Astrocyte (in vitro differentiated cells and primary cell): ENCODE results near the gene GPRIN1. TPM values are rescaled to one million over a fixed set of nuclear protein-coding genes. Genes with fewer than 3 reads are reported as not detected.
A peak's percentile ranks its signal among the peaks of the same experiment; 100 is the strongest.

ENCODE experiments used
- DNase-seq: peaks from one replicate; pipeline ENCODE4 v3.0.0-alpha.2; 2010; ENCODE audit warnings: low read depth
- FAIRE-seq: peaks from 2 replicates; lab custom pipeline; 2011; peaks lifted over from hg19 to GRCh38; lab: Jason Lieb, UNC
- H2AFZ ChIP-seq: 2 replicates; pipeline ENCODE4 v1.6.0; 2012; ENCODE audit warnings: low read depth, low read length, inconsistent platforms
- H3K27ac ChIP-seq: 2 replicates; pipeline ENCODE4 v1.5.1; 2011; ENCODE audit warnings: low read depth, low read length, inconsistent platforms
- H3K27me3 ChIP-seq: 2 replicates; pipeline ENCODE4 v1.6.0; 2011; ENCODE audit warnings: low read length, inconsistent platforms; ENCODE audit not compliant: insufficient read depth
- H3K36me3 ChIP-seq: 2 replicates; pipeline ENCODE4 v1.5.1; 2011; ENCODE audit warnings: low read length, inconsistent platforms; ENCODE audit not compliant: insufficient read depth
- H3K4me1 ChIP-seq: 2 replicates; pipeline ENCODE4 v1.5.1; 2011; ENCODE audit warnings: low read length, inconsistent platforms; ENCODE audit not compliant: insufficient read depth
- H3K4me2 ChIP-seq: 2 replicates; pipeline ENCODE4 v1.6.0; 2012; ENCODE audit warnings: low read length, inconsistent platforms
- H3K4me3 ChIP-seq: 2 replicates; pipeline ENCODE4 v1.5.1; 2011; ENCODE audit warnings: low read depth, mild to moderate bottlenecking, low read length, inconsistent platforms; ENCODE audit not compliant: insufficient read depth
- H3K79me2 ChIP-seq: 2 replicates; pipeline ENCODE4 v1.6.0; 2012; ENCODE audit warnings: mild to moderate bottlenecking, low read length, inconsistent platforms; ENCODE audit not compliant: insufficient read depth
- H3K9ac ChIP-seq: 2 replicates; pipeline ENCODE4 v1.6.0; 2012; ENCODE audit warnings: mild to moderate bottlenecking, low read length, inconsistent platforms
- H3K9me3 ChIP-seq: 2 replicates; pipeline ENCODE4 v1.5.1; 2012; ENCODE audit warnings: low read depth, mild to moderate bottlenecking, low read length, inconsistent platforms; ENCODE audit not compliant: insufficient read depth
- H4K20me1 ChIP-seq: 2 replicates; pipeline ENCODE4 v1.6.0; 2012; ENCODE audit warnings: low read length, inconsistent platforms; ENCODE audit not compliant: insufficient read depth
- H3K27ac Mint-ChIP-seq: one replicate; pipeline ENCODE4 v1.8.0; 2021; ENCODE audit warnings: mild to moderate bottlenecking, mixed read lengths; ENCODE audit not compliant: unreplicated experiment
- H3K27me3 Mint-ChIP-seq: one replicate; pipeline ENCODE4 v1.8.0; 2021; ENCODE audit warnings: low read depth, mixed read lengths; ENCODE audit not compliant: unreplicated experiment
- H3K36me3 Mint-ChIP-seq: one replicate; pipeline ENCODE4 v1.8.0; 2021; ENCODE audit warnings: low read depth, mixed read lengths; ENCODE audit not compliant: unreplicated experiment
- H3K4me1 Mint-ChIP-seq: one replicate; pipeline ENCODE4 v1.8.0; 2021; ENCODE audit warnings: low read depth, mixed read lengths; ENCODE audit not compliant: unreplicated experiment
- H3K4me3 Mint-ChIP-seq: one replicate; pipeline ENCODE4 v1.8.0; 2021; ENCODE audit warnings: mild to moderate bottlenecking, moderate library complexity, mixed read lengths; ENCODE audit not compliant: unreplicated experiment
- H3K9me3 Mint-ChIP-seq: one replicate; pipeline ENCODE4 v1.8.0; 2021; ENCODE audit warnings: mild to moderate bottlenecking, mixed read lengths; ENCODE audit not compliant: unreplicated experiment
- EZH2 ChIP-seq: IDR thresholded peaks from 2 replicates; pipeline ENCODE4 v1.6.1; 2012; ENCODE audit warnings: mild to moderate bottlenecking, low read length, inconsistent platforms; ENCODE audit not compliant: insufficient read depth
- total RNA-seq: library from RNA; stranded (reverse); gene quantifications from 2 replicates; pipeline ENCODE4 v1.2.1, GENCODE V29; 2021
- TF ChIP-seq, protein P1 (sequence below): IDR thresholded peaks from 2 replicates; pipeline ENCODE4 v1.5.1; 2011; ENCODE audit warnings: low read depth, mild to moderate bottlenecking, inconsistent platforms, low read length, moderate library complexity; ENCODE audit not compliant: insufficient read depth

Gene GPRIN1
- total RNA-seq, 1 donor from 2014 or later: 6.8 TPM

DNA sequence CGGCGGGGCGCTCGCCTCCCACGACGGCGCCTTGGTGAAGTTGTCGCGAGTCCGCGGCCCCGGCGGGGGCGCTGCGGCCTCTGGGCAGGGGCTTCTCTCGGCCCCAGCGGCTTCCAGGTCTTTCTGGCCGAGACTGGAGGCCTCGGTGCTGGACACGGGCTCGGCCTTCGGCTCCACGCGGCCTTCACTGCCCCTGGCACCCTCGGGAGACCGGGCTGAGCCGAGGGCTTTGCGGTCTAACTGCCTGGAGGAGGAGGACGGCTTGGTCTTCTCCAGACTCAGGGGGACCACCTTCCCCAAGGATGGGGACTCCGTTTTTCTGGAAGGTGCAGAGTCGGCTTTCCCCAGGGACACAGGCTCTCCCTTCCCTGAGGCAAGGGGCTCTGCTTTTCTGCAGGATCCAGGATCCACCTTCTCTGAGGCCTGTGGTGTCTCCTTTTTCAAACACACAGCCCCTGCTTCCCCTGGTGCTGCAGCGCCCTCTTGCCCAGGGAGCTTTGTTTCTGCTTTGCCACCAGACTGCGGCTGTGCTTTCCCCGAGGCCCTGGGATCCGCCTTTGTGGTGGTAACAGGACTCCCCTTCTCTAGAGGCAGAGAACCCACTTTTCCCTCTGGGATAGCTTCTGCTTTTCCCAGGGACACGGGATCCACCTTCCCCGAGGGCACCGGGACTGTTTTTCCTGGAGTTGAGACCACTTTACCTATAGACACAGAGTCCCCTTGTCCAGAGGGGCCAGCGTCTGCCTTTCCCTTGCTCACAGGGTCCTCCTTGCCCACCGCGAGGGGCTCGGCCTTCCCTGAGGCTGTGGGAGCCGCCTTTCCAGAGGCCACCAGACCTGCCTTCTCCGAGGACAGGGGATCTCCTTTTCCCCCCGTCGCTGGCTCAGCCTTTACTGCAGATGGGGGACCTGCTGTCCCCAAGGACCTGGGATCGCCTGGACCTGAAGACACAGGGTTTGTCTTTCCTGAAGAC is 12.3 kb downstream of the GPRIN1 start:
- peaks cover 16% of the 10 kb centered on the region for H4K20me1 ChIP-seq
- no peaks in the 10 kb centered on the region for H3K9me3 ChIP-seq
- Mint-ChIP-seq H3K4me3 (no peak overlapping the region), H3K4me1 (peaks cover 5% of the 10 kb centered on the region), H3K27me3 (peaks cover 50% of the 10 kb centered on the region), H3K9me3 (peaks cover 7% of the 10 kb centered on the region), H3K36me3 (peaks cover 13% of the 10 kb centered on the region), H3K27ac (no peak overlapping the region)
- H3K79me2 ChIP-seq: no peaks in the 10 kb centered on the region
- H3K9ac ChIP-seq: no peak overlapping the region
- H3K27me3 ChIP-seq: no peaks in the 10 kb centered on the region
- DNase-seq: no peak
- FAIRE-seq: no peak
- H3K4me1 ChIP-seq: no peaks in the 10 kb centered on the region
- TF ChIP-seq, protein P1, sequence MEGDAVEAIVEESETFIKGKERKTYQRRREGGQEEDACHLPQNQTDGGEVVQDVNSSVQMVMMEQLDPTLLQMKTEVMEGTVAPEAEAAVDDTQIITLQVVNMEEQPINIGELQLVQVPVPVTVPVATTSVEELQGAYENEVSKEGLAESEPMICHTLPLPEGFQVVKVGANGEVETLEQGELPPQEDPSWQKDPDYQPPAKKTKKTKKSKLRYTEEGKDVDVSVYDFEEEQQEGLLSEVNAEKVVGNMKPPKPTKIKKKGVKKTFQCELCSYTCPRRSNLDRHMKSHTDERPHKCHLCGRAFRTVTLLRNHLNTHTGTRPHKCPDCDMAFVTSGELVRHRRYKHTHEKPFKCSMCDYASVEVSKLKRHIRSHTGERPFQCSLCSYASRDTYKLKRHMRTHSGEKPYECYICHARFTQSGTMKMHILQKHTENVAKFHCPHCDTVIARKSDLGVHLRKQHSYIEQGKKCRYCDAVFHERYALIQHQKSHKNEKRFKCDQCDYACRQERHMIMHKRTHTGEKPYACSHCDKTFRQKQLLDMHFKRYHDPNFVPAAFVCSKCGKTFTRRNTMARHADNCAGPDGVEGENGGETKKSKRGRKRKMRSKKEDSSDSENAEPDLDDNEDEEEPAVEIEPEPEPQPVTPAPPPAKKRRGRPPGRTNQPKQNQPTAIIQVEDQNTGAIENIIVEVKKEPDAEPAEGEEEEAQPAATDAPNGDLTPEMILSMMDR: no peak
- TF ChIP-seq EZH2: no peak
- no peak overlapping the region for H3K4me2 ChIP-seq
- H3K27ac ChIP-seq: no peak overlapping the region
- H3K4me3 ChIP-seq: no peak overlapping the region
- no peak overlapping the region for H2AFZ ChIP-seq
- no peaks in the 10 kb centered on the region for H3K36me3 ChIP-seq

DNA sequence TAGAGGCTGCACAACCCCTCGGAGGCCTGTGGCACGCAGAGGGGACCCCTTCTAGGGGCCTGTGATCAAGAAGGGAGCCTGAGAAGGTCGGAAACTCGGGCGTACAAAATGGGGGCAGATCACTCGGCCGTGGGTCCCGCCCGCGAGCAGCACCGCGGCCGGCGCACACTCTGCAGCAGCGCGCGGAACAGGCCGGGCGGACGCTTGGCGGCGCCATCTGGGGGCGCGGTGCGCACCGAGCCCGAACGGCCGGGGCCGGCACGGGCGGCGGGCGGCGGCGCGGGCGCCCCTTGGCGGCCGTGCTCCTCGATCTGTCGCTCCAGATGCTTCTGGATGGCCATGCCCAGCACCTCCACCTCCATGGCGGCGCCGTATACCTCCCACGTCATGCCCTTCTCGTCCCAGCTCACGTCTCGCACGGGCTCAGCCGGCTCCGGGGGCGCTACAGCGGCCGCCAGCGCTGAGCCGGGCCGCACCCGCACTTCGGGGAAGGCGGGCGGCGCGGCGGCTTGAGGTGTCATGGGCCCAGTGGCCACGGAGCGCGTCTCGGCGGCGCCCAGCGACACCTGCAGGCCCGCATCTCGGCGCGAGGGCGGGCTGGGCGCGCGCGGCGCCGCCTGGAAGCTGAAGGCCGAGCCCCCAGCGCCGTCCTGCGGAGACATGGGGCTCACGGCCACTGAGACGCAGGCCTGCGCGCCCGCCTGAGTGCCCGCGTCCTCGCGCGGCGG is 13.1 kb downstream of the GPRIN1 start:
- TF ChIP-seq EZH2: no peak
- TF ChIP-seq, protein P1: no peak
- Histone ChIP-seq H3K4me1 (no peaks in the 10 kb centered on the region), H4K20me1 (peaks cover 10% of the 10 kb centered on the region), H3K4me2 (peak overlapping the region; percentile 41), H3K9me3 (peaks cover 5% of the 10 kb centered on the region), H3K4me3 (no peak overlapping the region), H3K36me3 (no peaks in the 10 kb centered on the region), H3K27ac (no peak overlapping the region), H2AFZ (no peak overlapping the region), H3K9ac (no peak overlapping the region), H3K27me3 (no peaks in the 10 kb centered on the region), H3K79me2 (no peaks in the 10 kb centered on the region)
- Mint-ChIP-seq H3K4me3 (no peak overlapping the region), H3K36me3 (peaks cover 13% of the 10 kb centered on the region), H3K4me1 (peaks cover 5% of the 10 kb centered on the region), H3K9me3 (peaks cover 7% of the 10 kb centered on the region), H3K27ac (no peak overlapping the region), H3K27me3 (peaks cover 45% of the 10 kb centered on the region)
- no peak for FAIRE-seq
- DNase-seq: no peak
